Measurements from ENCODE around the gene ANKRD18A.
"Not testable (repeated sequence)": the region's sequence is repeated elsewhere in the genome, so short reads cannot be mapped to it uniquely, and the experiment has no call there.

- TF ChIP-seq POU2F2 (IDR thresholded peaks at IDR 0.05; ENCODE audit: low read depth, low read length); POLR2AphosphoS5 (IDR thresholded peaks at IDR 0.05; ENCODE audit: low read depth, low read length); PAX5 (IDR thresholded peaks at IDR 0.05; ENCODE audit: insufficient read depth, low read length, severe bottlenecking); POLR2A (IDR thresholded peaks at IDR 0.05; ENCODE audit: low read depth, low read length); TAF1 (IDR thresholded peaks at IDR 0.05; ENCODE audit: low read depth, low read length); SPI1 (IDR thresholded peaks at IDR 0.05; ENCODE audit: low read depth, low read length): not testable (repeated sequence)
Observed at GRCh38 chr9:38591346-38592063, 28.9 kb downstream of the ANKRD18A start.

Measured in GM12891 (cell line).